Endodermal cell (in vitro differentiated cells): ENCODE data around the gene IQCH. TPM values are rescaled to one million over a fixed set of nuclear protein-coding genes. Genes with fewer than 3 reads are reported as not detected.

ENCODE experiments used
- DNase-seq: peaks from one replicate; pipeline ENCODE4 v3.0.0-alpha.2; 2017
- H3K27ac ChIP-seq: 2 replicates; pipeline ENCODE4 v1.5.1; 2013; ENCODE audit warnings: mild to moderate bottlenecking, low read depth, low read length, moderate library complexity
- H3K27me3 ChIP-seq: 2 replicates; pipeline ENCODE4 v1.6.1; 2013; ENCODE audit warnings: mild to moderate bottlenecking, low read length, moderate library complexity; ENCODE audit not compliant: insufficient read depth, control insufficient read depth, poor library complexity, severe bottlenecking
- H3K36me3 ChIP-seq: 2 replicates; pipeline ENCODE4 v1.7.0; 2013; ENCODE audit warnings: mild to moderate bottlenecking, low read length, moderate library complexity; ENCODE audit not compliant: control insufficient read depth, insufficient read depth
- H3K4me1 ChIP-seq: one replicate; pipeline ENCODE4 v1.7.0; 2013; ENCODE audit warnings: low read length; ENCODE audit not compliant: control insufficient read depth, insufficient read depth
- H3K4me3 ChIP-seq: 2 replicates; pipeline ENCODE4 v1.5.1; 2013; ENCODE audit warnings: mild to moderate bottlenecking, low read length, moderate library complexity
- H3K9ac ChIP-seq: 2 replicates; pipeline ENCODE4 v1.6.1; 2013; ENCODE audit warnings: mild to moderate bottlenecking, low read length, moderate library complexity; ENCODE audit not compliant: poor library complexity, severe bottlenecking; ENCODE audit errors: extremely low read depth
- H3K9me3 ChIP-seq: 2 replicates; pipeline ENCODE4 v1.6.1; 2013; ENCODE audit warnings: mild to moderate bottlenecking, low read length, moderate library complexity; ENCODE audit not compliant: control insufficient read depth
- H3K27ac Mint-ChIP-seq: 2 replicates; pipeline ENCODE4 v1.8.0; 2020; ENCODE audit warnings: mixed read lengths
- H3K27me3 Mint-ChIP-seq: 2 replicates; pipeline ENCODE4 v1.8.0; 2021; ENCODE audit warnings: mild to moderate bottlenecking, mixed read lengths; ENCODE audit not compliant: insufficient read depth
- H3K36me3 Mint-ChIP-seq: 2 replicates; pipeline ENCODE4 v1.8.0; 2020; ENCODE audit warnings: low read depth, mixed read lengths
- H3K4me1 Mint-ChIP-seq: 2 replicates; pipeline ENCODE4 v1.8.0; 2020; ENCODE audit warnings: mixed read lengths
- H3K4me3 Mint-ChIP-seq: 2 replicates; pipeline ENCODE4 v1.8.0; 2020; ENCODE audit warnings: mild to moderate bottlenecking, moderate library complexity, mixed read lengths
- H3K9me3 Mint-ChIP-seq: 2 replicates; pipeline ENCODE4 v1.8.0; 2020; ENCODE audit warnings: mild to moderate bottlenecking, mixed read lengths
- CTCF ChIP-seq: fragments of 200-600 bp; sonication (generic); conservative IDR thresholded peaks from 2 replicates; pipeline ENCODE4 v1.5.0; 2021; ENCODE audit warnings: antibody characterized with exemption, mild to moderate bottlenecking
- WGBS, 2 experiments: methylation state at CpG; one replicate each; pipeline versions ENCODE4 v1.1.5 to v1.1.7; 2013; ENCODE audit warnings: missing lambda C conversion rate in 2 of 2, mixed read lengths in 1 of 2; ENCODE audit not compliant: insufficient coverage in 1 of 2, insufficient read length in 1 of 2; 5-methylcytosine and 5-hydroxymethylcytosine counted together
- long read RNA-seq, 4 experiments: library from polyadenylated mRNA in 2 of 4; library from RNA in 1 of 4; library from capped mRNA in 1 of 4; stranded (forward) in 3 of 4; unstranded in 1 of 4; transcript quantifications; one replicate each; pipeline ENCODE4 v2.0.0, GENCODE V29; 2020 to 2021; ENCODE audit warnings: inconsistent platforms in 1 of 4
- polyA plus RNA-seq, 2 experiments: library from polyadenylated mRNA; stranded (reverse); fragments of 50-300 nt; gene quantifications; one replicate each; pipeline ENCODE4 v1.2.3, GENCODE V29; 2013
- total RNA-seq, 2 donors: library from RNA; stranded (reverse); fragmentation: NEBNext Ultra II Directional in 1 of 2; extraction: Animal tissue kit (Norgen Biotek cat#: 25700) in 1 of 2; gene quantifications; 2 replicates in 1 of 2; 3 replicates in 1 of 2; pipeline ENCODE4 v1.2.1, GENCODE V29; 2021

Gene IQCH
- total RNA-seq, result 10 to 100 TPM in 1 of 2 donors, 1 to 10 TPM in 1; 6.2 to 12.8 TPM
- 5.0 TPM for polyA plus RNA-seq (2013, experiment 1 of 2)
- polyA plus RNA-seq (2013, experiment 2 of 2), result 5.8 TPM
- long read RNA-seq, experiment 1, partial matches to known transcripts, result 0 of 4 reads
- long read RNA-seq, experiment 1, other reads (novel, unspliced or antisense), result 4 of 4 reads
- long read RNA-seq, experiment 2, partial matches to known transcripts, result 3 of 30 reads
- long read RNA-seq, experiment 2, other reads (novel, unspliced or antisense), result 26 of 30 reads
- long read RNA-seq, experiment 3, partial matches to known transcripts, result 1 of 16 reads
- long read RNA-seq, experiment 3, other reads (novel, unspliced or antisense), result 14 of 16 reads
- long read RNA-seq, experiment 4, partial matches to known transcripts, result 4 of 10 reads
- long read RNA-seq, experiment 4, other reads (novel, unspliced or antisense), result 4 of 10 reads

GRCh38 chr15:67254238-67255175 lies at the start of gene IQCH, which contains the start of gene AAGAB:
TSS of gene IQCH (plus strand) at chr15:67254786. CDS start at chr15:67254897, 111 bp downstream.
TSS of gene AAGAB (minus strand) at chr15:67254661. CDS start at chr15:67254631, 30 bp downstream.
- H3K27ac Mint-ChIP-seq, result peak within 1 kb of the TSS; percentile 98
- peaks cover 2% of the 10 kb centered on the region for H3K36me3 Mint-ChIP-seq
- H3K27me3 Mint-ChIP-seq, result peaks cover 18% of the 10 kb centered on the region
- no peaks in the 10 kb centered on the region for H3K4me1 ChIP-seq
- H3K27ac ChIP-seq, result peak within 1 kb of the TSS; percentile 72
- peak within 1 kb of the TSS; percentile 95 for H3K9ac ChIP-seq
- H3K4me1 Mint-ChIP-seq, result no peaks in the 10 kb centered on the region
- peak within 1 kb of the TSS; percentile 100 for H3K4me3 ChIP-seq
- DNase-seq, result peak; percentile 100
- no peaks in the 10 kb centered on the region for H3K9me3 ChIP-seq
- 0 to 1% methylated on average over 20 to 76 of the region's 76 CpGs for WGBS, 2 experiments
- no peak for TF ChIP-seq CTCF
- H3K4me3 Mint-ChIP-seq, result peak within 1 kb of the TSS; percentile 98
- no peaks in the 10 kb centered on the region for H3K27me3 ChIP-seq
- H3K9me3 Mint-ChIP-seq, result no peaks in the 10 kb centered on the region
- peaks cover 4% of the 10 kb centered on the region for H3K36me3 ChIP-seq

GRCh38 chr15:67207555-67208207 lies 46.9 kb upstream of the IQCH start:
- DNase-seq, result no peak
- no peak overlapping the region for H3K27ac Mint-ChIP-seq
- no peaks in the 10 kb centered on the region for H3K27me3 Mint-ChIP-seq
- H3K9me3 ChIP-seq, result no peaks in the 10 kb centered on the region
- H3K27ac ChIP-seq, result no peak overlapping the region
- no peaks in the 10 kb centered on the region for H3K27me3 ChIP-seq
- peaks cover 3% of the 10 kb centered on the region for H3K4me1 Mint-ChIP-seq
- no peaks in the 10 kb centered on the region for H3K9me3 Mint-ChIP-seq
- H3K4me3 Mint-ChIP-seq, result no peak overlapping the region
- no peak overlapping the region for H3K9ac ChIP-seq
- TF ChIP-seq CTCF, result no peak
- no peak overlapping the region for H3K4me3 ChIP-seq
- H3K4me1 ChIP-seq, result no peaks in the 10 kb centered on the region
- 72 to 95% methylated on average over 2 to 3 of the region's 3 CpGs for WGBS, 2 experiments
- peaks cover 37% of the 10 kb centered on the region for H3K36me3 Mint-ChIP-seq
- H3K36me3 ChIP-seq, result peaks cover 73% of the 10 kb centered on the region

- H3K4me1 Mint-ChIP-seq, result no peaks in the 10 kb centered on the region
- peaks cover 35% of the 10 kb centered on the region for H3K36me3 Mint-ChIP-seq
- H3K27ac ChIP-seq, result no peak overlapping the region
- H3K9me3 ChIP-seq, result no peaks in the 10 kb centered on the region
- no peak overlapping the region for H3K4me3 Mint-ChIP-seq
- H3K36me3 ChIP-seq, result peaks cover 68% of the 10 kb centered on the region
- no peaks in the 10 kb centered on the region for H3K9me3 Mint-ChIP-seq
- 80 to 100% methylated on average over 1 to 2 of the region's 2 CpGs for WGBS, 2 experiments
- H3K4me1 ChIP-seq, result no peaks in the 10 kb centered on the region
- DNase-seq, result no peak
- H3K27me3 Mint-ChIP-seq, result no peaks in the 10 kb centered on the region
- H3K27me3 ChIP-seq, result no peaks in the 10 kb centered on the region
- no peak overlapping the region for H3K9ac ChIP-seq
- H3K27ac Mint-ChIP-seq, result no peak overlapping the region
- H3K4me3 ChIP-seq, result no peak overlapping the region
- no peak for TF ChIP-seq CTCF
Observed at GRCh38 chr15:67208396-67208795, 46.2 kb upstream of the IQCH start.
